SK-N-SH treated with all-trans-retinoic acid at 6 μM for 48 hours (cell line): ENCODE results near the gene SKAP2.

ENCODE experiments used
- ATAC-seq: fragments of 200-7000 bp; cut with Tn5 transposase; 3 replicates; pipeline ENCODE4 v1.9.1; 2020; ENCODE audit warnings: mild to moderate bottlenecking, moderate library complexity
- ARNTL ChIP-seq: fragments of 450-650 bp; formaldehyde crosslinking; IDR thresholded peaks from 2 replicates; pipeline ENCODE4 v1.5.0; 2020; ENCODE audit warnings: low read depth, mild to moderate bottlenecking, moderate library complexity, borderline replicate concordance
- BACH2 ChIP-seq: fragments of 250-450 bp; sonication (Bioruptor Pico); IDR thresholded peaks from 2 replicates; pipeline ENCODE4 v1.9.0; 2021; ENCODE audit warnings: mild to moderate bottlenecking, borderline replicate concordance
- CREB5 ChIP-seq: fragments of 250-450 bp; sonication (Bioruptor Pico); IDR thresholded peaks from 2 replicates; pipeline ENCODE4 v1.5.1; 2020; ENCODE audit warnings: low read depth, mild to moderate bottlenecking, moderate library complexity
- CSDC2 ChIP-seq: fragments of 250-450 bp; sonication (Bioruptor Pico); IDR thresholded peaks from 2 replicates; pipeline ENCODE4 v1.5.0; 2020; ENCODE audit warnings: mild to moderate bottlenecking, moderate library complexity
- CSRNP3 ChIP-seq: fragments of 250-450 bp; sonication (Bioruptor Pico); IDR thresholded peaks from 2 replicates; pipeline ENCODE4 v1.5.1; 2021; ENCODE audit warnings: mild to moderate bottlenecking, moderate library complexity
- ESRRG ChIP-seq: fragments of 250-450 bp; sonication (Bioruptor Pico); IDR thresholded peaks from 2 replicates; pipeline ENCODE4 v1.6.1; 2021; ENCODE audit warnings: mild to moderate bottlenecking
- GLIS3 ChIP-seq: fragments of 250-450 bp; sonication (Bioruptor Pico); IDR thresholded peaks from 2 replicates; pipeline ENCODE4 v1.5.0; 2020; ENCODE audit warnings: mild to moderate bottlenecking, moderate library complexity
- OSR1 ChIP-seq: fragments of 250-450 bp; sonication (Bioruptor Pico); IDR thresholded peaks from 2 replicates; pipeline ENCODE4 v1.8.0; 2022; ENCODE audit warnings: moderate library complexity, mild to moderate bottlenecking, inconsistent platforms
- PPARA ChIP-seq: fragments of 250-450 bp; sonication (Bioruptor Pico); IDR thresholded peaks from 2 replicates; pipeline ENCODE4 v1.5.0; 2020; ENCODE audit warnings: mild to moderate bottlenecking, borderline replicate concordance
- RARB ChIP-seq: fragments of 250-450 bp; sonication (Bioruptor Pico); IDR thresholded peaks from 2 replicates; pipeline ENCODE4 v1.8.0; 2021; ENCODE audit warnings: mild to moderate bottlenecking, moderate library complexity
- SNAI2 ChIP-seq: fragments of 250-450 bp; sonication (Bioruptor Pico); IDR thresholded peaks from 2 replicates; pipeline ENCODE4 v1.5.0; 2020; ENCODE audit warnings: mild to moderate bottlenecking, moderate library complexity
- TCF4 ChIP-seq: fragments of 250-450 bp; sonication (Bioruptor Pico); IDR thresholded peaks from 2 replicates; pipeline ENCODE4 v1.8.0; 2021; ENCODE audit warnings: mild to moderate bottlenecking, moderate library complexity, borderline replicate concordance
- TOX ChIP-seq: fragments of 250-450 bp; sonication (Bioruptor Pico); IDR thresholded peaks from 2 replicates; pipeline ENCODE4 v1.8.0; 2021; ENCODE audit warnings: mild to moderate bottlenecking, moderate library complexity, borderline replicate concordance
- ZC3H10 ChIP-seq: fragments of 250-450 bp; sonication (Bioruptor Pico); IDR thresholded peaks from 2 replicates; pipeline ENCODE4 v1.5.1; 2021; ENCODE audit warnings: mild to moderate bottlenecking, moderate library complexity
- ZFP3 ChIP-seq: fragments of 250-450 bp; sonication (Bioruptor Pico); IDR thresholded peaks from 2 replicates; pipeline ENCODE4 v1.5.0; 2020; ENCODE audit warnings: mild to moderate bottlenecking, moderate library complexity
- ZFP30 ChIP-seq: fragments of 450-650 bp; formaldehyde crosslinking; IDR thresholded peaks from 2 replicates; pipeline ENCODE4 v1.5.0; 2022; ENCODE audit warnings: mild to moderate bottlenecking, moderate library complexity
- ZNF565 ChIP-seq: fragments of 450-650 bp; formaldehyde crosslinking; conservative IDR thresholded peaks from 2 replicates; pipeline ENCODE4 v1.5.0; 2020; ENCODE audit warnings: low read depth, mild to moderate bottlenecking, moderate library complexity
- ZNF70 ChIP-seq: fragments of 450-650 bp; formaldehyde crosslinking; IDR thresholded peaks from 2 replicates; pipeline ENCODE4 v1.5.0; 2020; ENCODE audit warnings: mild to moderate bottlenecking, moderate library complexity
- ZNF8 ChIP-seq: fragments of 450-650 bp; formaldehyde crosslinking; IDR thresholded peaks from 2 replicates; pipeline ENCODE4 v1.5.0; 2020; ENCODE audit warnings: mild to moderate bottlenecking, moderate library complexity
- TF ChIP-seq, protein P1 (sequence below): fragments of 250-450 bp; sonication (Bioruptor Pico); IDR thresholded peaks from 2 replicates; pipeline ENCODE4 v1.8.0; 2021; ENCODE audit warnings: low read depth, mild to moderate bottlenecking, moderate library complexity, borderline replicate concordance
- TF ChIP-seq, protein P2 (sequence below): fragments of 250-450 bp; sonication (Bioruptor Pico); IDR thresholded peaks from 2 replicates; pipeline ENCODE4 v1.5.0; 2020; ENCODE audit warnings: mild to moderate bottlenecking, moderate library complexity
- TF ChIP-seq, protein P3 (sequence below): fragments of 250-450 bp; sonication (Bioruptor Pico); IDR thresholded peaks from 2 replicates; pipeline ENCODE4 v1.8.0; 2020; ENCODE audit warnings: mild to moderate bottlenecking, moderate library complexity, borderline replicate concordance

Gene SKAP2

GRCh38 chr7:26664735-26665416 is 199.5 kb downstream of the SKAP2 start:
- no peak for ATAC-seq
- TF ChIP-seq CREB5 (CRISPR knock-in tag) (no peak), OSR1 (CRISPR knock-in tag) (no peak)

DNA sequence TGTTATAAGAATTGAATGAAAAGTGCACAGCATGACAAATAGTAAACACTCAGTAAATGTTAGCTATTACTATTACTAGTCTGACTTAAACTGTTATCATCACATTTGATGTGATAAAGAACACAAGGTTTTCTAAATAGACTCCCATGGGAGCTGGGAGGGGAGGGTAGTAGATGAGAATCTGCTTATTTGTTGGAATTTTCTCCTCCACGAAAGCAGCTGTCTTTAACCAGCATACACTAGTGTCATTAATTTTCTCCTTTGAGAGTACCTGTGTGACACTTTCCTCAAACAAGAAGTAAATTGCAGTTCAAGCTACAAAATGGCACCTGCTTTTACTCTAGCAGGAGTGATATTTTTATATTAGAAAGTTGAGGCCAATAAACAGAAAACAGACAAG is 200.1 kb downstream of the SKAP2 start:
- TF ChIP-seq RARB (CRISPR knock-in tag) (no peak), ZFP30 (CRISPR knock-in tag) (no peak), ARNTL (CRISPR knock-in tag) (no peak), CSDC2 (no peak), ESRRG (CRISPR knock-in tag) (no peak), BACH2 (CRISPR knock-in tag) (no peak), ZFP3 (CRISPR knock-in tag) (no peak), ZNF70 (no peak), PPARA (CRISPR knock-in tag) (no peak), ZNF8 (CRISPR knock-in tag) (no peak), TCF4 (no peak), TOX (CRISPR knock-in tag) (no peak)
- TF ChIP-seq, protein P1, sequence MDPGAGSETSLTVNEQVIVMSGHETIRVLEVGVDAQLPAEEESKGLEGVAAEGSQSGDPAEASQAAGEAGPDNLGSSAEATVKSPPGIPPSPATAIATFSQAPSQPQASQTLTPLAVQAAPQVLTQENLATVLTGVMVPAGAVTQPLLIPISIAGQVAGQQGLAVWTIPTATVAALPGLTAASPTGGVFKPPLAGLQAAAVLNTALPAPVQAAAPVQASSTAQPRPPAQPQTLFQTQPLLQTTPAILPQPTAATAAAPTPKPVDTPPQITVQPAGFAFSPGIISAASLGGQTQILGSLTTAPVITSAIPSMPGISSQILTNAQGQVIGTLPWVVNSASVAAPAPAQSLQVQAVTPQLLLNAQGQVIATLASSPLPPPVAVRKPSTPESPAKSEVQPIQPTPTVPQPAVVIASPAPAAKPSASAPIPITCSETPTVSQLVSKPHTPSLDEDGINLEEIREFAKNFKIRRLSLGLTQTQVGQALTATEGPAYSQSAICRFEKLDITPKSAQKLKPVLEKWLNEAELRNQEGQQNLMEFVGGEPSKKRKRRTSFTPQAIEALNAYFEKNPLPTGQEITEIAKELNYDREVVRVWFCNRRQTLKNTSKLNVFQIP (CRISPR knock-in tag), result no peak
- TF ChIP-seq, protein P2, sequence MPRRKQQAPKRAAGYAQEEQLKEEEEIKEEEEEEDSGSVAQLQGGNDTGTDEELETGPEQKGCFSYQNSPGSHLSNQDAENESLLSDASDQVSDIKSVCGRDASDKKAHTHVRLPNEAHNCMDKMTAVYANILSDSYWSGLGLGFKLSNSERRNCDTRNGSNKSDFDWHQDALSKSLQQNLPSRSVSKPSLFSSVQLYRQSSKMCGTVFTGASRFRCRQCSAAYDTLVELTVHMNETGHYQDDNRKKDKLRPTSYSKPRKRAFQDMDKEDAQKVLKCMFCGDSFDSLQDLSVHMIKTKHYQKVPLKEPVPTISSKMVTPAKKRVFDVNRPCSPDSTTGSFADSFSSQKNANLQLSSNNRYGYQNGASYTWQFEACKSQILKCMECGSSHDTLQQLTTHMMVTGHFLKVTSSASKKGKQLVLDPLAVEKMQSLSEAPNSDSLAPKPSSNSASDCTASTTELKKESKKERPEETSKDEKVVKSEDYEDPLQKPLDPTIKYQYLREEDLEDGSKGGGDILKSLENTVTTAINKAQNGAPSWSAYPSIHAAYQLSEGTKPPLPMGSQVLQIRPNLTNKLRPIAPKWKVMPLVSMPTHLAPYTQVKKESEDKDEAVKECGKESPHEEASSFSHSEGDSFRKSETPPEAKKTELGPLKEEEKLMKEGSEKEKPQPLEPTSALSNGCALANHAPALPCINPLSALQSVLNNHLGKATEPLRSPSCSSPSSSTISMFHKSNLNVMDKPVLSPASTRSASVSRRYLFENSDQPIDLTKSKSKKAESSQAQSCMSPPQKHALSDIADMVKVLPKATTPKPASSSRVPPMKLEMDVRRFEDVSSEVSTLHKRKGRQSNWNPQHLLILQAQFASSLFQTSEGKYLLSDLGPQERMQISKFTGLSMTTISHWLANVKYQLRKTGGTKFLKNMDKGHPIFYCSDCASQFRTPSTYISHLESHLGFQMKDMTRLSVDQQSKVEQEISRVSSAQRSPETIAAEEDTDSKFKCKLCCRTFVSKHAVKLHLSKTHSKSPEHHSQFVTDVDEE, result no peak
- ATAC-seq, result no peak

- ATAC-seq, result no peak
- TF ChIP-seq TCF4 (no peak), ARNTL (CRISPR knock-in tag) (no peak), ZNF565 (no peak), ESRRG (CRISPR knock-in tag) (no peak), ZNF70 (no peak), CSDC2 (no peak), ZFP30 (CRISPR knock-in tag) (no peak)
Measured at GRCh38 chr7:26663874-26664273, 200.5 kb downstream of the SKAP2 start.

- TF ChIP-seq, protein P3, sequence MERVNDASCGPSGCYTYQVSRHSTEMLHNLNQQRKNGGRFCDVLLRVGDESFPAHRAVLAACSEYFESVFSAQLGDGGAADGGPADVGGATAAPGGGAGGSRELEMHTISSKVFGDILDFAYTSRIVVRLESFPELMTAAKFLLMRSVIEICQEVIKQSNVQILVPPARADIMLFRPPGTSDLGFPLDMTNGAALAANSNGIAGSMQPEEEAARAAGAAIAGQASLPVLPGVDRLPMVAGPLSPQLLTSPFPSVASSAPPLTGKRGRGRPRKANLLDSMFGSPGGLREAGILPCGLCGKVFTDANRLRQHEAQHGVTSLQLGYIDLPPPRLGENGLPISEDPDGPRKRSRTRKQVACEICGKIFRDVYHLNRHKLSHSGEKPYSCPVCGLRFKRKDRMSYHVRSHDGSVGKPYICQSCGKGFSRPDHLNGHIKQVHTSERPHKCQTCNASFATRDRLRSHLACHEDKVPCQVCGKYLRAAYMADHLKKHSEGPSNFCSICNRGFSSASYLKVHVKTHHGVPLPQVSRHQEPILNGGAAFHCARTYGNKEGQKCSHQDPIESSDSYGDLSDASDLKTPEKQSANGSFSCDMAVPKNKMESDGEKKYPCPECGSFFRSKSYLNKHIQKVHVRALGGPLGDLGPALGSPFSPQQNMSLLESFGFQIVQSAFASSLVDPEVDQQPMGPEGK (CRISPR knock-in tag), result no peak
- TF ChIP-seq CREB5 (CRISPR knock-in tag) (no peak), ZFP30 (CRISPR knock-in tag) (no peak), ZNF565 (no peak), SNAI2 (CRISPR knock-in tag) (no peak), ZNF70 (no peak), TCF4 (no peak), ARNTL (CRISPR knock-in tag) (no peak), ZNF8 (CRISPR knock-in tag) (no peak), OSR1 (CRISPR knock-in tag) (no peak), ZC3H10 (no peak), CSRNP3 (CRISPR knock-in tag) (no peak), GLIS3 (no peak)
- TF ChIP-seq, protein P2, result no peak
- ATAC-seq, result no peak
Measured at GRCh38 chr7:26662646-26663045, 201.7 kb downstream of the SKAP2 start.
